Measurements from ENCODE around the gene NCOA3. TPM values are rescaled to one million over a fixed set of nuclear protein-coding genes. Genes with fewer than 3 reads are reported as not detected.
A peak's percentile ranks its signal among the peaks of the same experiment; 100 is the strongest.

Gene NCOA3
- 24.6 TPM for total RNA-seq (ENCODE audit: unreplicated experiment)
- long read RNA-seq, partial matches to known transcripts, result 1 of 1 reads
- long read RNA-seq, other reads (novel, unspliced or antisense), result 0 of 1 reads

GRCh38 chr20:47501482-47502270, at the start of gene NCOA3:
TSS of gene NCOA3 (plus strand) at chr20:47501887. CDS start at chr20:47622248, 120,361 bp downstream.
- peaks cover 16% of the 10 kb centered on the region for H3K4me1 Mint-ChIP-seq (ENCODE audit: low read depth, unreplicated experiment)
- H3K9me3 Mint-ChIP-seq (ENCODE audit: unreplicated experiment), result no peaks in the 10 kb centered on the region
- H3K36me3 Mint-ChIP-seq (ENCODE audit: unreplicated experiment), result no peaks in the 10 kb centered on the region
- H3K27me3 Mint-ChIP-seq (ENCODE audit: unreplicated experiment), result peaks cover 3% of the 10 kb centered on the region
- peak within 1 kb of the TSS; percentile 88 for H3K27ac Mint-ChIP-seq (ENCODE audit: unreplicated experiment)
- peak within 1 kb of the TSS; percentile 99 for H3K4me3 Mint-ChIP-seq (ENCODE audit: unreplicated experiment)
- TF ChIP-seq CTCF (IDR thresholded peaks at IDR 0.05; ENCODE audit: partially characterized antibody, unreplicated experiment), result peak; percentile 64
- DNase-seq, result peak; percentile 99

GRCh38 chr20:47452736-47453161, 48.9 kb upstream of the NCOA3 start:
- no peak overlapping the region for H3K27ac Mint-ChIP-seq (ENCODE audit: unreplicated experiment)
- no peak for TF ChIP-seq CTCF (IDR thresholded peaks at IDR 0.05; ENCODE audit: partially characterized antibody, unreplicated experiment)

GRCh38 chr20:47453167-47453782, 48.4 kb upstream of the NCOA3 start:
- H3K9me3 Mint-ChIP-seq (ENCODE audit: unreplicated experiment), result no peaks in the 10 kb centered on the region
- no peaks in the 10 kb centered on the region for H3K4me1 Mint-ChIP-seq (ENCODE audit: low read depth, unreplicated experiment)
- no peak for DNase-seq
- H3K36me3 Mint-ChIP-seq (ENCODE audit: unreplicated experiment), result no peaks in the 10 kb centered on the region
- no peak overlapping the region for H3K4me3 Mint-ChIP-seq (ENCODE audit: unreplicated experiment)
- no peaks in the 10 kb centered on the region for H3K27me3 Mint-ChIP-seq (ENCODE audit: unreplicated experiment)
- no peak for TF ChIP-seq CTCF (IDR thresholded peaks at IDR 0.05; ENCODE audit: partially characterized antibody, unreplicated experiment)
- H3K27ac Mint-ChIP-seq (ENCODE audit: unreplicated experiment), result no peak overlapping the region

More at GRCh38 chr20:47452736-47453161, 48.9 kb upstream of the NCOA3 start:
- no peaks in the 10 kb centered on the region for H3K9me3 Mint-ChIP-seq (ENCODE audit: unreplicated experiment)
- no peaks in the 10 kb centered on the region for H3K27me3 Mint-ChIP-seq (ENCODE audit: unreplicated experiment)
- H3K4me3 Mint-ChIP-seq (ENCODE audit: unreplicated experiment), result no peak overlapping the region
- H3K36me3 Mint-ChIP-seq (ENCODE audit: unreplicated experiment), result no peaks in the 10 kb centered on the region
- H3K4me1 Mint-ChIP-seq (ENCODE audit: low read depth, unreplicated experiment), result no peaks in the 10 kb centered on the region
- DNase-seq, result no peak

GRCh38 chr20:47454298-47455132, 47.2 kb upstream of the NCOA3 start:
- Mint-ChIP-seq H3K4me3 (ENCODE audit: unreplicated experiment) (no peak overlapping the region), H3K27ac (ENCODE audit: unreplicated experiment) (no peak overlapping the region), H3K4me1 (ENCODE audit: low read depth, unreplicated experiment) (no peaks in the 10 kb centered on the region), H3K9me3 (ENCODE audit: unreplicated experiment) (no peaks in the 10 kb centered on the region), H3K36me3 (ENCODE audit: unreplicated experiment) (no peaks in the 10 kb centered on the region), H3K27me3 (ENCODE audit: unreplicated experiment) (no peaks in the 10 kb centered on the region)
- no peak for DNase-seq
- no peak for TF ChIP-seq CTCF (IDR thresholded peaks at IDR 0.05; ENCODE audit: partially characterized antibody, unreplicated experiment)

Data from glutamatergic neuron (in vitro differentiated cells).